GM12874 (cell line): Measurements from ENCODE around the gene PREPL.

Source experiments
- TF ChIP-seq, protein P1 (sequence below): IDR thresholded peaks from 2 replicates; pipeline ENCODE4 v1.5.1; 2011; ENCODE audit warnings: low read depth, mild to moderate bottlenecking, control low read depth, low read length, moderate library complexity; ENCODE audit not compliant: insufficient read depth

Gene PREPL

DNA sequence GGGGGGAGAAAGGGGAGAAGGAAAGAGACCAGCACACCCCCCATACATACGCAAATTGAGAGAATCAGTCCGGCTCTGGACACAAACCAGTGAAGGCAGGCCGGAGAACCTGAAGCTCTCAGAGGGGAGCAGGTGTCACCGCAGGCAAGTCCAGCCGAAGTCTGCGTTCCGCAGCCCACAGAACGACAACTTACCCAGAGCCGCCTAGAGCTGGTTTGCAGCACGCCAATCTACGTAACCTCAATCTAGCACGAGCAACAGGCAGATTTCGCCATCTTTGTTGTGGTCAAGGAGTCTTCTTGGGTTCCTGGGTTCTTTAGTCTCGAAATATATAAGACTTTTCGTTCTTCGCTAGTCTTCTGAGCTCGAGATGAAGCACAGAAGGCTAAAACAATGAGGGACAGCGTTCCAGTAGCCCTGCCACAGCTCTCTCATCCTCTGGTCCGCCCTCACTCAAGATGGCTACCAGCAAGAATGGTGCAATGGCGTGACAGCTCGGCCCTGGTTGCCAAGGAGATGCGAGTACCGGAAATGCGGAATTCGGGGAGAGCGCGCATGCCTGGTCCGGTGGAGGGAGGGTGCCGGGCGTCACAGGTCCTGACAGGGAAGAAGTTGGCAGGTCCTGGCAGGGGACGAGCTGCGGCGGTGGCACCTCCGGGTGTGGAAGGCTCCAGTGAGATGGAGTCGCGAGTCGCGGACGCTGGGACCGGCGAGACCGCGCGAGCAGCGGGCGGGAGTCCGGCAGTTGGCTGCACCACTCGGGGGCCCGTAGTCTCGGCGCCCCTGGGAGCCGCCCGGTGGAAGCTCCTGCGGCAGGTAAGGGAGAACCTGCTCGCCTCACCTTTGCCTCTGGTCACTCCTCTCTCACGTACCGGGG lies at the start of gene PREPL, which contains the start of gene CAMKMT:
Gene PREPL (minus strand): TSS at position 165 of the 877 bp plus-strand sequence. CDS start 15,152 bp downstream, outside the sequence.
Gene CAMKMT (plus strand): TSS at position 618 of the 877 bp plus-strand sequence.
- TF ChIP-seq, protein P1, sequence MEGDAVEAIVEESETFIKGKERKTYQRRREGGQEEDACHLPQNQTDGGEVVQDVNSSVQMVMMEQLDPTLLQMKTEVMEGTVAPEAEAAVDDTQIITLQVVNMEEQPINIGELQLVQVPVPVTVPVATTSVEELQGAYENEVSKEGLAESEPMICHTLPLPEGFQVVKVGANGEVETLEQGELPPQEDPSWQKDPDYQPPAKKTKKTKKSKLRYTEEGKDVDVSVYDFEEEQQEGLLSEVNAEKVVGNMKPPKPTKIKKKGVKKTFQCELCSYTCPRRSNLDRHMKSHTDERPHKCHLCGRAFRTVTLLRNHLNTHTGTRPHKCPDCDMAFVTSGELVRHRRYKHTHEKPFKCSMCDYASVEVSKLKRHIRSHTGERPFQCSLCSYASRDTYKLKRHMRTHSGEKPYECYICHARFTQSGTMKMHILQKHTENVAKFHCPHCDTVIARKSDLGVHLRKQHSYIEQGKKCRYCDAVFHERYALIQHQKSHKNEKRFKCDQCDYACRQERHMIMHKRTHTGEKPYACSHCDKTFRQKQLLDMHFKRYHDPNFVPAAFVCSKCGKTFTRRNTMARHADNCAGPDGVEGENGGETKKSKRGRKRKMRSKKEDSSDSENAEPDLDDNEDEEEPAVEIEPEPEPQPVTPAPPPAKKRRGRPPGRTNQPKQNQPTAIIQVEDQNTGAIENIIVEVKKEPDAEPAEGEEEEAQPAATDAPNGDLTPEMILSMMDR = no peak

- TF ChIP-seq, protein P1 = no peak
Observed at GRCh38 chr2:44398243-44398897, 37.1 kb upstream of the PREPL start.

GRCh38 chr2:44397447-44398175 lies 36.3 kb upstream of the PREPL start:
- TF ChIP-seq, protein P1 = no peak

DNA sequence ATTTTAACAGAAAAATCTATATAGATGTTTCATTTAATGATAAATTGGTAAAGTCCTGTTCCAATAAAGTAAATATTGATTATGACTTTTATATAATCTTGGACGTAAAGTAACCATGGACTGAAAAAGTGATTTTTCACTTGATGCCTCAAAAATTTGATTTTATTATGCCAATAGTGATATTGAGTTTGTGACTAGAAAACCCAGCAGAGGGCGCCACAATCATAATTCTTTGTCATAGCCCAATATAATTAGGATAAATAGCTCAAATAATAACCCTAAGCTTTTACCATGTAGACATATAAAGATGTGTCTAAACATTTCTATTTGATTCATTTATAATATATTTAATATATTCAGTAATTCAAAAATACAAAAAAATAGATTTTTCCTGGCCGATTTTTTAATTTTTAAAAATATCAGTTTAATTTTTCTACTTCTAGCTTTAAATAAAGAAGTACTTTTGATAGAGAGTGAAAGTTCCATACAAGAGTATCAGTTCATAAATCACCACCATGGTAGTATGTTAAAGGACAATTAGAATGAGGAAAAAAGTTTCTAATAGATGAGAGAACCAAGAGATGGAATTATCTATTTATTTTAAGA lies 31.1 kb upstream of the PREPL start:
- TF ChIP-seq, protein P1 = peak; percentile 38; the same call in 1 of the 2 replicates

GRCh38 chr2:44389895-44390294 lies 28.6 kb upstream of the PREPL start:
- TF ChIP-seq, protein P1 = no peak

DNA sequence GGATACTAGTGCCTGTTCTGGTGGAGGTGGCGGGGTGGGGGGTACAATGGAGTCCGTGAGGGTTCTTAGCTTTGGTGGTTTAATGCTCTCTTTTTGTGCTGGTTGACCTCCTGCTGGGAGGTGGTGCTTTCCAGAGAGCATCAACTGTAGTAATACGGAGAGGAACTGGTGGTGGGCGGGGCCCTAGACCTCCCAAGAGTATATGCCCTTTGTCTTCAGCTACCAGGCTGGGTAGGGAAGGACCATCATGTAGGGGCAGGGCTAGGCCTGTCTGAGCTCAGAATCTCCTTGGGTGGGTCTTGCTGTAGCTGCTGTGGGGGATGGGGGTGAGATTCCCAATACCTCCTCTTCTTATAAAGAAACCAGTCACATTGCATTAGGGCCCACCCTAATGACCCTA lies 27.6 kb upstream of the PREPL start:
- TF ChIP-seq, protein P1 = no peak
